Hematopoietic multipotent progenitor cell treated with erythropoietin and hydrocortisone succinate and interleukin-3 and kit ligand, for 8 days (in vitro differentiated cells): Measurements from ENCODE around the gene SLC29A3.

ENCODE experiments used
- DNase-seq: peaks from one replicate; pipeline ENCODE4 v3.0.0-alpha.2; 2015

Gene SLC29A3

GRCh38 chr10:71325267-71325666, 6.2 kb downstream of the SLC29A3 start:
- DNase-seq, result no peak

GRCh38 chr10:71326464-71326881, 7.4 kb downstream of the SLC29A3 start:
- no peak for DNase-seq

- DNase-seq, result no peak
Observed at GRCh38 chr10:71330789-71331404, 11.8 kb downstream of the SLC29A3 start.

- DNase-seq, result no peak
Observed at GRCh38 chr10:71331736-71332135, 12.7 kb downstream of the SLC29A3 start.

GRCh38 chr10:71332466-71332865, 13.4 kb downstream of the SLC29A3 start:
- DNase-seq, result no peak

GRCh38 chr10:71333129-71333887, 14.2 kb downstream of the SLC29A3 start:
- no peak for DNase-seq

GRCh38 chr10:71334221-71334791, 15.2 kb downstream of the SLC29A3 start:
- no peak for DNase-seq

- DNase-seq, result no peak
Observed at GRCh38 chr10:71335173-71335708, 16.2 kb downstream of the SLC29A3 start.

GRCh38 chr10:71336632-71337031, 17.6 kb downstream of the SLC29A3 start:
- DNase-seq, result no peak

- DNase-seq, result no peak
Observed at GRCh38 chr10:71337219-71337701, 18.2 kb downstream of the SLC29A3 start.

GRCh38 chr10:71338728-71339495, 19.9 kb downstream of the SLC29A3 start:
- DNase-seq, result peak; percentile 48

- DNase-seq, result no peak
Observed at GRCh38 chr10:71339796-71340589, 20.9 kb downstream of the SLC29A3 start.

- no peak for DNase-seq
Observed at GRCh38 chr10:71342573-71343391, 23.7 kb downstream of the SLC29A3 start.

GRCh38 chr10:71343392-71343773, 24.3 kb downstream of the SLC29A3 start:
- DNase-seq, result peak; percentile 55

- DNase-seq, result no peak
Observed at GRCh38 chr10:71344154-71344925, 25.3 kb downstream of the SLC29A3 start.

- DNase-seq, result peak; percentile 16
Observed at GRCh38 chr10:71344993-71345480, 26.0 kb downstream of the SLC29A3 start.

GRCh38 chr10:71345694-71346093, 26.6 kb downstream of the SLC29A3 start:
- DNase-seq, result peak; percentile 48

GRCh38 chr10:71346731-71347130, 27.7 kb downstream of the SLC29A3 start:
- DNase-seq, result no peak

GRCh38 chr10:71347587-71348395, 28.7 kb downstream of the SLC29A3 start:
- DNase-seq, result no peak
